ENCODE results near the gene SPTLC3.

DNA sequence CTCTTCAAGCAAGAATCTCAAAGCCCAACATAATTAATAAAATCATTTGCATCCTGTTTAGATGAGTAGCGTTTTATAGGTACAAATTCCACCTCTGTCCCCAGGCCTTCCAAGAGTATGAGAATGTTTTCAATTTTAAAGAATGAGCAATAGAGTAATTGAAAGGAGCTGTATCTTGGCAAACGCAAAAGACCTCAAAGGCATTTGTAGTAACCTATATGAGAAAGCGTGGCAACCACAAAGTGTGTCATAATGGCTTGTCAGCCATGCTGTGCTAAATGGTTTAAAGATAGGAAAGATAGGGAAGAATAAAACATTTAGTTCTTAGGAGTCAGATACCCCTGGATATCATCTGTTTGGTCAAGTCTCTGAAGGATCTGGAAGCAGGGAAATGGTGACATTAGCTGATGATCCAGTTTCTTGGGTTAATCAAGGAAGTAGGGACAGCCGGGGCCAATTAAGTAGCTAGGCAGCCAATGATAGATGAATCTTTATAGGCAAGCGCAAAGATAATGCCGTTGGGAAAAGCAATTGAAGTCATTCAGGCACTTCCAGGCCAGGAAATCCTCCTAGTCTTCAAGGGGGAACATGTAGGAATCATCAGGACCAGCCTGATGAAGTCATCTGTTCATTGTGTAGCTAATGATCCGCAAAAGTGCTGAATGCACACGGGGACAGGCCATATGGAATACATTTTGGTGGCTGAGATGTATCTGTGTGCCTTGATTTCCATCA, 140.8 kb downstream of the SPTLC3 start:
- TF ChIP-seq, protein P1, sequence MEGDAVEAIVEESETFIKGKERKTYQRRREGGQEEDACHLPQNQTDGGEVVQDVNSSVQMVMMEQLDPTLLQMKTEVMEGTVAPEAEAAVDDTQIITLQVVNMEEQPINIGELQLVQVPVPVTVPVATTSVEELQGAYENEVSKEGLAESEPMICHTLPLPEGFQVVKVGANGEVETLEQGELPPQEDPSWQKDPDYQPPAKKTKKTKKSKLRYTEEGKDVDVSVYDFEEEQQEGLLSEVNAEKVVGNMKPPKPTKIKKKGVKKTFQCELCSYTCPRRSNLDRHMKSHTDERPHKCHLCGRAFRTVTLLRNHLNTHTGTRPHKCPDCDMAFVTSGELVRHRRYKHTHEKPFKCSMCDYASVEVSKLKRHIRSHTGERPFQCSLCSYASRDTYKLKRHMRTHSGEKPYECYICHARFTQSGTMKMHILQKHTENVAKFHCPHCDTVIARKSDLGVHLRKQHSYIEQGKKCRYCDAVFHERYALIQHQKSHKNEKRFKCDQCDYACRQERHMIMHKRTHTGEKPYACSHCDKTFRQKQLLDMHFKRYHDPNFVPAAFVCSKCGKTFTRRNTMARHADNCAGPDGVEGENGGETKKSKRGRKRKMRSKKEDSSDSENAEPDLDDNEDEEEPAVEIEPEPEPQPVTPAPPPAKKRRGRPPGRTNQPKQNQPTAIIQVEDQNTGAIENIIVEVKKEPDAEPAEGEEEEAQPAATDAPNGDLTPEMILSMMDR (IDR thresholded peaks at IDR 0.05; ENCODE audit: low read depth, low read length): no peak
- TF ChIP-seq EZH2phosphoT487 (IDR thresholded peaks at IDR 0.05; ENCODE audit: low read depth): no peak

Data from OCI-LY3 (cell line).